HG03103 (cell line): ENCODE data around the gene ZNF441.
"Not testable (repeated sequence)": the region's sequence is repeated elsewhere in the genome, so short reads cannot be mapped to it uniquely, and the experiment has no call there.

ENCODE experiments used
- ATAC-seq: cut with Tn5 transposase; IDR thresholded peaks from one replicate; pipeline ENCODE4 v1.9.1; 2021; ENCODE audit warnings: low read depth; ENCODE audit not compliant: unreplicated experiment

Gene ZNF441

GRCh38 chr19:11766597-11767591 lies at the start of gene ZNF441:
ZNF441 (plus strand) TSS chr19:11767000; CDS start chr19:11767194, 194 bp downstream.
- peak; percentile 87 for ATAC-seq

DNA sequence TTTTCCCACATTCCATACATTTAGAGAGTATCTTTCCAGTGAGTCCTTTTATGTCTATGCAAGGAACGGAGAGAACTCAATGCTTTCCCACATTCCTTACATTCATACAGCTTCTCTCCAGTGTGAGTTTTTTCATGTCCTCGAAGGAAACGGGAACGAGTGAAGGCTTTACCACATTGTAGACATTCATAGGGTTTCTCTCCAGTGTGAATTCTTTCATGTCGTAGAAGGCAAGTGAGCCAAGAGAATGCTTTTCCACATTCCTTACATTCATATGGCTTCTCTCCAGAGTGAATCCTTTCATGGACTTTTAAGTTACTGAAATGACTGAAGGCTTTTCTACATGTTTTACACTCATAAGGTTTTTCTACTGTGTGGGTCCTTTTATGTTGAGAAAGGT lies 45.1 kb upstream of the ZNF441 start:
- ATAC-seq = no peak

GRCh38 chr19:11722414-11722813 lies 44.4 kb upstream of the ZNF441 start:
- no peak for ATAC-seq

DNA sequence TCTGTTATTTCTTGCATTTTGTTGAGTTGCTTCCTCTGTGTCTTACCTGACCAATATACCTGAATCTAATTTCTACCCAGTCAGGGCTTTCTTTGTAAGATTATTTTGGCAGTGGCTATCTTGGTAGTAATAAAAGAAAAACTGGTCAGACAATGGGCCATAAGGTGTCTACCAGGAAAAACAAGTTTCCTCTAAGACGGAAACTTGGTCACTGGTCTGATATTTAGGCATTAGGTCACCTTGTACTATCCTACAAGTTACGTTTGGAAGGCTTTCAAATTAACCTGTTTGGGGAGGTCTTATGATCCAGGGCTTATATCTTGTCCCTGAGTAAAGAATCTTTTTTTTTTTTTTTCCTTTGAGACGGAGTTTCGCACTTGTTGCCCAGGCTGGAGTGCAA lies 37.2 kb upstream of the ZNF441 start:
- ATAC-seq = no peak

GRCh38 chr19:11735375-11735774 lies 31.4 kb upstream of the ZNF441 start:
- no peak for ATAC-seq

GRCh38 chr19:11736696-11737095 lies 30.1 kb upstream of the ZNF441 start:
- no peak for ATAC-seq

GRCh38 chr19:11737964-11738745 lies 28.6 kb upstream of the ZNF441 start:
- ATAC-seq = peak; percentile 24

- peak; percentile 86 for ATAC-seq
Observed at GRCh38 chr19:11738746-11739620, 27.8 kb upstream of the ZNF441 start, which contains the start of gene ZNF823. ZNF823 (minus strand) TSS chr19:11738946; CDS start chr19:11738819, 127 bp downstream.

GRCh38 chr19:11745869-11746268 lies 20.9 kb upstream of the ZNF441 start:
- ATAC-seq = no peak

DNA sequence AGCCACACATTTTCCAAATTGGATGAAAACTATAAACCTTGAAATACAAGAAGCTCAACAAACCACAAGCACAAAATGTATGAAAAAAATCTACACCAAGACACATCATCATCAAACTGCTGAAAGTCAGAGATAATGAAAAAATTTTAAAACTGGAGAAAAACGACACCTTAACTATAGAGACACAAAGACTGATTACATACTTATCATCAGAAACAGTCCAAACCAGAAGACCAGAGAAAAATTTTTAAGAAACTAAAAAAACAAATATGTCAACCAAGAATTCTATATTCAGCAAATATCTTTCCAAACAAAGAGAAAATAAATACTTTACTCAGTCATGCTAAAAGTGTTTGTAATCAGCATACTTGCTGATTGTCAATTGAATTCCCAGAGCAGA lies 19.5 kb upstream of the ZNF441 start:
- no peak for ATAC-seq

DNA sequence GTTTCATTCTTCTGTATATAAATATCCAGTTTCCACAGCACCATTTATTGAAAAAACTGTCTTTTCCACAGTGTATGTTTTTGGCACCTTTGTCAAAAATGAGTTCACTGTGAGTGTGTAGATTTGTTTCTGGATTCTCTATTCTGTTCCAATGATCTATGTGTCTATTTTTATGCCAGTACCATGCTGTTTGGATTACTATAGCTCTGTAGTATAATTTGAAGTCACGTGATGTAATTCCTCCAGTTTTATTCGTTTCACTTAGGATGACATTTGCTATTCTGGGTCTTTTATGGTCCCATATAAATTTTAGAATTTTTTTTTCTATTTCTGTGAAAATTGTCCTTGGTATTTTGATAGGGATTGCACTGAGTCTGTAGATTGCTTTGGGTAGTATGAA lies 17.0 kb upstream of the ZNF441 start:
- ATAC-seq = no peak

DNA sequence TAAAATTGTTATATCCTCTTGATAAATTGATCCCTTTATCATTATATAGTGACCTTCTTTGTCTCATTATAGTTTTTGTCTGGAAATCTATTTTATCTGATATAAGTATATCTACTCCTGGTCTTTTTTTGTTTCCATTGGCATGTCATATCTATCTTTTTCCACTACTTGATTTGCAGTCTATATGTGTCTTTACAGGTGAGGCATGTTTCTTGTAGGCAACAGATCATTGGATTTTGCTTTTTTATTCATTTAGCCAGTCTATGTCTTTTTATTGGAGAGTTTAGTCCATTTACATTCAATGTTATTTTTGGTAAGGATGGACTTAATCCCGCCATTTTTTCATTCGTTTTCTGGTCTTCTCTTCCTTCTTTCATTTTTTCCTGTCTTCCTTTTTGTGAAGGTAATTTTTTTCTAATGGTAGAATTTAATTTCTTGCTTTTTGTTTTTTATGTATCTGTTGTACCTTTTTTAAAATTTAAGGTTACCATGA lies 14.5 kb upstream of the ZNF441 start:
- no peak for ATAC-seq

GRCh38 chr19:11754663-11755062 lies 12.1 kb upstream of the ZNF441 start:
- no peak for ATAC-seq

GRCh38 chr19:11756965-11757364 lies 9.8 kb upstream of the ZNF441 start:
- ATAC-seq = no peak

DNA sequence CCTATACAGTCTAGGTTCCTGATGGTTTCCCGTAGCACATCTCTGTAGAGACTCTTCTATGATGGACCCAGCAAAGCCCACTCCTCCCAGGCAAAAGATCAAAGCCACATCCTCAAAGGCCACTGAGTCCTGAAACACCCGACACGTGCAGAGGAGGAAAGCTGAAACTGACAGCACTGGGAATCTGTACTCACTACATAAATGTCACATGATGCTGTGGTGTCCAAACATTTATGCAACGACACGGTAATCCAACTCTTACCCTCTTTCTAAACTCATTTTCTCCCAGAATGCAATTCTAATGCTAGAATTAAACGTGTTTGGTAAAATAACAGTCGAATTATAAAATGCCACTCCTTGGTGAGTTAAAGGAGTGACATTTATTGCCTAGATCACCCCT lies 7.0 kb upstream of the ZNF441 start:
- ATAC-seq = no peak

- ATAC-seq = no peak
Observed at GRCh38 chr19:11763117-11763516, 3.7 kb upstream of the ZNF441 start.

- ATAC-seq = no peak
Observed at GRCh38 chr19:11763611-11764010, 3.2 kb upstream of the ZNF441 start.

- ATAC-seq = peak; percentile 31
Observed at GRCh38 chr19:11767633-11768133, 883 bp downstream of the ZNF441 start.

GRCh38 chr19:11769995-11770394 lies 3.2 kb downstream of the ZNF441 start:
- no peak for ATAC-seq

- not testable (repeated sequence) for ATAC-seq
Observed at GRCh38 chr19:11771520-11771919, 4.7 kb downstream of the ZNF441 start.
